ENCODE results near the gene SPOUT1. TPM values are rescaled to one million over a fixed set of nuclear protein-coding genes. Genes with fewer than 3 reads are reported as not detected.

SPOUT1 gene
- total and polyA plus RNA-seq, 2 donors (not counting 1 experiment from before 2014, with no cell fraction given) = 73.0 to 86.4 TPM

- ChIA-PET POLR2A (interaction anchor here (0.7 kb wide), 2 partner anchors 923 to 1568 kb away, joined by 4 read pairs; no protein-coding TSS in a partner anchor), CTCF (interaction anchor here (0.7 to 1.5 kb wide), 2 partner anchors 8 to 58 kb away, joined by 3 to 6 read pairs; no protein-coding TSS in a partner anchor)
- Histone ChIP-seq H3K9ac (ENCODE audit: low read length) (no peak overlapping the region), H4K20me1 (ENCODE audit: control insufficient read depth, insufficient read depth, low read length, poor library complexity, severe bottlenecking) (no peaks in the 10 kb centered on the region), H3K79me2 (ENCODE audit: control insufficient read depth, insufficient read depth, low read length) (no peaks in the 10 kb centered on the region), H3K4me1 (ENCODE audit: control insufficient read depth in 2 of 2, insufficient read depth in 2 of 2, low read length in 2 of 2) (no peaks in the 10 kb centered on the region), H3K27ac (ENCODE audit: low read length in 2 of 2) (no peak overlapping the region), H3K4me2 (replicated peaks; ENCODE audit: low read depth, low read length, poor library complexity, severe bottlenecking) (no peak overlapping the region), H3K36me3 (replicated peaks in 1 of 2; ENCODE audit: control extremely low read depth in 1 of 2, control insufficient read depth in 1 of 2, extremely low read depth in 1 of 2, insufficient read depth in 2 of 2, low read length in 1 of 2) (peaks cover 0 to 9% of the 10 kb centered on the region in 2 experiments), H3K4me3 (ENCODE audit: control extremely low read depth in 1 of 5, extremely low read depth in 1 of 5, insufficient read depth in 1 of 5, low read depth in 2 of 5, low read length in 4 of 5) (no peak overlapping the region), H2AFZ (ENCODE audit: insufficient read depth, low read depth, low read length, poor library complexity, severe bottlenecking) (no peak overlapping the region), H3K9me3 (ENCODE audit: control extremely low read depth in 1 of 3, control insufficient read depth in 2 of 3, insufficient read depth in 1 of 3, low read length in 2 of 3) (no peaks in the 10 kb centered on the region), H3K27me3 (replicated peaks in 1 of 4; ENCODE audit: control extremely low read depth in 1 of 4, control insufficient read depth in 3 of 4, insufficient read depth in 4 of 4, low read length in 3 of 4) (no peaks in the 10 kb centered on the region)
- H3K9me3 Mint-ChIP-seq (ENCODE audit: insufficient read depth) = no peaks in the 10 kb centered on the region
- no peak for ATAC-seq (ENCODE audit: low read depth)
- TF ChIP-seq EZH2 (IDR thresholded peaks at IDR 0.05; ENCODE audit: borderline replicate concordance, insufficient read depth, low read depth, low read length, poor library complexity, severe bottlenecking) (no peak), CTCF (IDR thresholded peaks at IDR 0.05) (no peak)
- WGBS (ENCODE audit: insufficient coverage) = 100% methylated on average over 2 of the region's 7 CpGs
- DNase-seq = no peak
- no peaks in the 10 kb centered on the region for H3K4me1 Mint-ChIP-seq
- H3K4me3 Mint-ChIP-seq = no peak overlapping the region
- no peaks in the 10 kb centered on the region for H3K27me3 Mint-ChIP-seq
- intact Hi-C loops (cut with micrococcal nuclease) = no loop called here
- no peak overlapping the region for H3K27ac Mint-ChIP-seq
Measured at GRCh38 chr9:128870128-128870940, 40.7 kb upstream of the SPOUT1 start.

DNA sequence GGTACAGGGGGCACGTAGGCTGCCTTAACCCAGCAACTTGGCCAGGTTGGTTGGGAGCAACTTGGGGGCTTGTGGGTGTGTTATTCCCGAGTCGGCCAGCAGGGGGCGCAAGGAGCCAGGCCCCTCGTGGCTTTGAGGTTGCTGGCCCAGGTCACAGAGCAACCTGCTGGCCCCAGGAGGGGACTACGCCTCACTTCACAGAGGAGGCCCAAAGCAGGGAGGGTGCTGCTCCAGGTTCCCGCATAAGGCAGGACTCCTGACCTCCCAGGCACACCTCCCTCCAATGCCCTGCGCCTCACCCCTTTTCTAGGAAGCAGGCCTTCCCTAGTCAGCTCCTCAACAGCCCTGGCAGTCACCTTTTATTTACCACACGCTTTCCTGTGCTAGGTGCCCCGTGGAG, 34.1 kb upstream of the SPOUT1 start:
- H3K4me1 ChIP-seq (ENCODE audit: control insufficient read depth in 2 of 2, insufficient read depth in 2 of 2, low read length in 2 of 2) = peaks cover 3 to 4% of the 10 kb centered on the region in 2 donors
- no peaks in the 10 kb centered on the region for H4K20me1 ChIP-seq (ENCODE audit: control insufficient read depth, insufficient read depth, low read length, poor library complexity, severe bottlenecking)
- ChIA-PET CTCF (interaction anchor here (0.7 to 12.0 kb wide), 8 partner anchors 14 to 145 kb away, joined by 3 to 203 read pairs (median 5); partner anchors contain the start of genes ENDOG, KYAT1 and SPOUT1), POLR2A (interaction anchor here (0.6 kb wide), 1 partner anchor 192 kb away, joined by 3 read pairs; no protein-coding TSS in a partner anchor)
- H3K79me2 ChIP-seq (ENCODE audit: control insufficient read depth, insufficient read depth, low read length) = peaks cover 27% of the 10 kb centered on the region
- H3K27me3 Mint-ChIP-seq = no peaks in the 10 kb centered on the region
- H3K9ac ChIP-seq (ENCODE audit: low read length) = no peak overlapping the region
- peaks cover 0 to 2% of the 10 kb centered on the region in 2 experiments for H3K36me3 ChIP-seq (replicated peaks in 1 of 2; ENCODE audit: control extremely low read depth in 1 of 2, control insufficient read depth in 1 of 2, extremely low read depth in 1 of 2, insufficient read depth in 2 of 2, low read length in 1 of 2)
- TF ChIP-seq EZH2 (IDR thresholded peaks at IDR 0.05; ENCODE audit: borderline replicate concordance, insufficient read depth, low read depth, low read length, poor library complexity, severe bottlenecking) (no peak), CTCF (IDR thresholded peaks at IDR 0.05) (peak; percentile 92)
- no peaks in the 10 kb centered on the region for H3K27me3 ChIP-seq (replicated peaks in 1 of 4; ENCODE audit: control extremely low read depth in 1 of 4, control insufficient read depth in 3 of 4, insufficient read depth in 4 of 4, low read length in 3 of 4)
- no peak overlapping the region for H3K4me3 Mint-ChIP-seq
- H3K4me2 ChIP-seq (replicated peaks; ENCODE audit: low read depth, low read length, poor library complexity, severe bottlenecking) = peak overlapping the region; percentile 6
- no peaks in the 10 kb centered on the region for H3K9me3 ChIP-seq (ENCODE audit: control extremely low read depth in 1 of 3, control insufficient read depth in 2 of 3, insufficient read depth in 1 of 3, low read length in 2 of 3)
- peak; percentile 86 for DNase-seq
- H3K27ac Mint-ChIP-seq = peak overlapping the region; percentile 37
- peaks cover 4% of the 10 kb centered on the region for H3K4me1 Mint-ChIP-seq
- 27% methylated on average over 10 of the region's 10 CpGs for WGBS (ENCODE audit: insufficient coverage)
- ATAC-seq (ENCODE audit: low read depth) = peak; percentile 98
- no peaks in the 10 kb centered on the region for H3K9me3 Mint-ChIP-seq (ENCODE audit: insufficient read depth)
- intact Hi-C loops (cut with micrococcal nuclease) = loop anchor here (1.0 to 5.0 kb wide), 5 partner anchors 17 to 216 kb away; partner anchors contain the start of genes DOLK, ENDOG, KYAT1 and NUP188
- H2AFZ ChIP-seq (ENCODE audit: insufficient read depth, low read depth, low read length, poor library complexity, severe bottlenecking) = no peak overlapping the region
- H3K27ac ChIP-seq (ENCODE audit: low read length in 2 of 2) = no peak overlapping the region
- H3K4me3 ChIP-seq (ENCODE audit: control extremely low read depth in 1 of 5, extremely low read depth in 1 of 5, insufficient read depth in 1 of 5, low read depth in 2 of 5, low read length in 4 of 5) = no peak overlapping the region

All from B cell (primary cell).